Hindlimb muscle (tissue), 1 donor: ENCODE measurements around the gene TIMP3. TPM values are rescaled to one million over a fixed set of nuclear protein-coding genes. Genes with fewer than 3 reads are reported as not detected.
"Not testable (repeated sequence)": the region's sequence is repeated elsewhere in the genome, so short reads cannot be mapped to it uniquely, and the experiment has no call there.

ENCODE experiments used
- DNase-seq: peaks from one replicate; pipeline ENCODE4 v3.0.0-alpha.2; 2013
- polyA plus RNA-seq: library from polyadenylated mRNA; unstranded; fragments of 120-200 nt; gene quantifications from one replicate; pipeline ENCODE4 v1.2.1, GENCODE V29; 2013; ENCODE audit not compliant: insufficient read length

TIMP3 gene
- polyA plus RNA-seq, 1 donor = 127 TPM

DNA sequence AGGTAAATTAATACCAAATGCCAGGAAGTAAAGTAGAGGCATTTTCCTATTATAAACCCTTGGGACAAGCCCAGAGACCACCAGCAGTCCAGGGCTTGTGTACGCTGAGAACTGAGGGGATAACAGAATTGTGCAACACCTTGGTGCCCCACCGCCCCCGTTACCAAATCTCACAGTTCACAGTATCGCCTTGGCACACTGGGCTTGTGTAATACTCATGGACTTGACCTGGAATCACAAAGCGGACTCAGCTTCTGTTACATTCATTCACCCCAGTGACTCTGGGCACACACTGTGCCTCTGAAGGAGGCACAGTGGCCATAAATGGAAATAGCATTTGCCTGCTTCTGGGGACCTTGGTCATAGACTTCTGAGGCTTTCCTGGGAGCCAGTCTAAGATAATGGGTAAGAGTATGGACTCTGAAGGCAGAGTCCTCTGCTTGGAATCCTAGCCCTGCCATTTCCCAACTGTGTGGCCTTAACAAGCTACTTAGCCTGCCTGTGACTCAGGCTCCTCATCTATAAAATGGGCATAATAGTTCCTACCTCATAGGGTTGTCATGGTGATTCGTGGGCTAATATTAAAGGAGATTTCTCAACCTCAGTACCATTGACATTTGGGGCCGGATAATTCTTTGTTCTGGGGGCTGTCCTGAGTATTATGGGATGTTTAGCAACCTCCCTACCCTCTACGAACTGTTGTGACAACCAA, 53.7 kb downstream of the TIMP3 start:
- no peak for DNase-seq

DNA sequence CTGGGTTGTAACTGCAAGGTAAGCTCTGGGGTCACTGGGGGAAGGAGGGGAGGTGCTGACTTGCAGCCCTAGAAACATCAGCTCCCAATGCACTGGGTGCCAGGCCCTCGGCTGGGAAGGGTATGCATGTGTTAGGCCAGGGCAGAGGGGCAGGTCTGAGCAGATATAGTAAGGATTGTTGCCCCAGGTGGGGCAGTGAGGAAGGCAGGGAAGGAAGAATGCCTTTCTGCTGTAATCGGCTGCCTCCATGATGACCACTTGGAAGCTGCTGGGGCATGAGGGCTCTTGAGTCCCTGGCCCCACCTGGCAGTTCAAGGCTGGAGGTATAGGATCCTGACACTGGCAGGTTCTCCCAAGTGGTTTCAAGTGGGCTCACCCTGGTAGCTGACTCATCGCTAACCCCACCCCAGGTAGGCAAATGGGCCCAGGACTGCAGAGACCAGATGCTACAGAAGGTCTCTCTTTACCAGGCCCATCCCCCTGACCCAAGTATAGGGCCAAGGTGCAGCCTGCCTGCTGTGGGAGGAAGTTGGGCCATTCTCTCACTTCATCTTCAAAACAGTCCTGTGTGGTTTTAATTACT, 56.7 kb downstream of the TIMP3 start:
- no peak for DNase-seq

DNA sequence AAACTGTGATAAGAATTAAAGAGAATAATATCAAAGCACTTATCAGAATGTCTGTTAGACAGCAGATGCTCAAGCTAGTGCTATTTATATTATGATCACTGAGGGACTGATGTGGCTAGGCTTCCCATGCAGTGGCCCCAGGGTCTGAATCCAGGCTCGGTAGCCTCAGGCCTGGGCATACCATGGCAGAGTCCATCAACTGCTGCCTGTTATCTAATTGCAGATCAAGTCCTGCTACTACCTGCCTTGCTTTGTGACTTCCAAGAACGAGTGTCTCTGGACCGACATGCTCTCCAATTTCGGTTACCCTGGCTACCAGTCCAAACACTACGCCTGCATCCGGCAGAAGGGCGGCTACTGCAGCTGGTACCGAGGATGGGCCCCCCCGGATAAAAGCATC, 57.5 kb downstream of the TIMP3 start:
- DNase-seq = no peak

DNA sequence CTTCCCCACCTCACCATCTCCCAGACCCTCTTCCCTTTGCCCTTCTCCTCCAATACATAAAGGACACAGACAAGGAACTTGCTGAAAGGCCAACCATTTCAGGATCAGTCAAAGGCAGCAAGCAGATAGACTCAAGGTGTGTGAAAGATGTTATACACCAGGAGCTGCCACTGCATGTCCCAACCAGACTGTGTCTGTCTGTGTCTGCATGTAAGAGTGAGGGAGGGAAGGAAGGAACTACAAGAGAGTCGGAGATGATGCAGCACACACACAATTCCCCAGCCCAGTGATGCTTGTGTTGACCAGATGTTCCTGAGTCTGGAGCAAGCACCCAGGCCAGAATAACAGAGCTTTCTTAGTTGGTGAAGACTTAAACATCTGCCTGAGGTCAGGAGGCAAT, 58.2 kb downstream of the TIMP3 start:
- DNase-seq = no peak

DNA sequence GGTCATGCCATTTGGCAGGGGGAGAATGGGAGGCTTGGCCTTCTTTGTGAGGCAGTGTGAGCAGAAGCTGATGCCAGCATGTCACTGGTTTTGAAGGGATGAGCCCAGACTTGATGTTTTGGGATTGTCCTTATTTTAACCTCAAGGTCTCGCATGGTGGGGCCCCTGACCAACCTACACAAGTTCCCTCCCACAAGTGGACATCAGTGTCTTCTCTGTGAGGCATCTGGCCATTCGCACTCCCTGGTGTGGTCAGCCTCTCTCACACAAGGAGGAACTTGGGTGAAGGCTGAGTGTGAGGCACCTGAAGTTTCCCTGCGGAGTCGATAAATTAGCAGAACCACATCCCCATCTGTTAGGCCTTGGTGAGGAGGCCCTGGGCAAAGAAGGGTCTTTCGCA, 59.8 kb downstream of the TIMP3 start:
- DNase-seq = no peak

DNA sequence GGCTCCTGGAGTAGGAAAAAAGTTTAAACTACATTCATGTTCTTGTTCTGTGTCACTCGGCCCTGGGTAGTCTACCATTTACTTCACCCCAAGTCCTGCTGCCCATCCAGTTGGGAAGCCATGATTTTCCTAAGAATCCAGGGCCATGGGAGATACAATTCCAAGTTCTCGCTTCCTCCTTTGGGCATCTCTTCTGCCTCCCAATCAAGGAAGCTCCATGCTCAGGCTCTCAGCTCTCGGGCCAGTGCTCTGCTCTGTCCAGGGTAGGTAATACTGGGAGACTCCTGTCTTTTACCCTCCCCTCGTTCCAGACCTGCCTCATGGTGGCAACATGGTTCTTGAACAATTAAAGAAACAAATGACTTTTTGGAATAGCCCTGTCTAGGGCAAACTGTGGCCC, 60.6 kb downstream of the TIMP3 start:
- no peak for DNase-seq

DNA sequence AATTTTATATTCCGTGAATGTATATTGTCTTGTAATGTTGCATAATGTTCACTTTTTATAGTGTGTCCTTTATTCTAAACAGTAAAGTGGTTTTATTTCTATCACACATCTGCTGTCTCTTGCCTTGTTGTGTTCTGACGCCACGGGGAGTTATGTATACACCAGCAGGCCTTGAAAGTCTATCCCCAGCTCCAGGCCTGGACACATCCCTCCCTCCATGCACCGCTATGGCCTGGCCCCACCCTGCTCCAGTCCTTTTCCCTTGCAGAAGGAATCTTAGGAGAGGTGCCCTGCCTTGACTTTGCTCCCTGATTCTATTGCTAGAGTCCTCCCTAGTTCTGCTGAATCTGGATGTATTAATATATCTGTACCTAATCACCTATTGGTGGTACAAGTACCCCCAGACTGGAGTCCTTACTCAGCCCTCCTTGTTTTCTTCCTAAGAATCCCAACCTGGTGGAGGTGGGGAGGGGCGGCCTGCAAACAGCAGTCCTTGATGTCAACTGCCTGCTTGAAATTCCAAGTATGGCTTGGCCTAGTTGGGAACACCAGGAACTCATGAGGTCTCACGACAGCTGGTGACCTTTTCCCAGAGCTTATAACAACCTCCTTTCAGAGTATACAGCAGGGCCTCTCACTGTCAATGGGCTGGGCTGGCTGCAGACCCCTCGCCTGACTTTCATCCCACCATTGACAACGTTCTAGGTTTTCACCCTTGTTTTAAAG, 61.6 kb downstream of the TIMP3 start:
- DNase-seq = no peak

DNA sequence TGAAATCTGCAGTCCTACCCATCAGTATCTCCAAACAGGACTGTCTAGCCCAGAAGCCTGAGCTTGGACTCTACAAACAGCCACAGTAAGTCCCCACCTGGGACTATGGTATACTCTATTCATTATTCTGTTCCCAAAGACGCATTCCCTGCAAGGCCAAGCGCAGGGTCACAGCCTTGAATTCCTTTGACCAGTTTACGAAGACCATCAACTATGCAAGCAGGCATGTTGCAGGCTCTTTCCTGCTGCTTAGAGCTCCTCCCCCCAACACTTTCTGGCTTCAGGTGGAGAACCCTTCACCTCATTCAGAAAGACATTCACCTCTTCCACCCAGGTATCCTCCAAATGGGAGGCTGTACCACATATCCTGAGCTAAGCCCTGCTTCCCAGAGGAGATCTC, 62.5 kb downstream of the TIMP3 start:
- DNase-seq = no peak

DNA sequence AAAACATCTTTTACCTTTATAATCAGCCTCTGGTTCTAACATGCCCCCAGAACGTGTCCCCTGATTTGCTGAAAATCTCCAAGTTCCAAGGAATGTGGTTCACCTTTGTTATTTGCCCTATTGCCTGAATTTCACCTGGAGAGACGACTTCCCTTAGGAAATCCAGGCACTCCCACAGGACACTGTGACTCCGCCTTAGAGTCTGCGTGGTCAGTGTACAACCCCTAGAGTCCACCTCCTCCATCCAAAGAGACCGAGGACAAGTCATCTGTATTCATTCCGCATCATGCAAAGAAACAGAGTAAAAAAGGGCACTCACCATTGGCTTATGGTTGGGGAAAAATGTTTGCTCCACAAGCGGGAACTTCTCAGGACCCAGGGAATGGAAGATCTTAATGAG, 63.1 kb downstream of the TIMP3 start:
- no peak for DNase-seq

DNA sequence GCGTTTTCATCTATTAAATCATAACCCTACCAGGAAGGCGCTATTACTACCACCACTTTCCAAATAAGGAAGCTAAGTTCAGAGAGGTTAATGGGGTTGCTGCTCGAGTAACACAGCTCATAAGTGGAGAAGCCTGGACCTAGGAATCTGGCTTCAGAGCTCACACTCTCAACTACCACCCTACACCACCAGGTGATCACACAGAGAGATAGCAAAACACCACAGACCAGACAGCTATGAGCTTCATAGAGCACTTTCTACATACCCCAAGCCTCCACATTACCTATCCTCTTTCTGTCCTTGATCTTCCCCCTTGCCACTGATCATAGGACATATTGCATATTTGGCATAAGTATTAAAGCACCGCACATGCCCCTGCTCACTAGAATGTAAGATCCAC, 65.4 kb downstream of the TIMP3 start:
- no peak for DNase-seq

DNA sequence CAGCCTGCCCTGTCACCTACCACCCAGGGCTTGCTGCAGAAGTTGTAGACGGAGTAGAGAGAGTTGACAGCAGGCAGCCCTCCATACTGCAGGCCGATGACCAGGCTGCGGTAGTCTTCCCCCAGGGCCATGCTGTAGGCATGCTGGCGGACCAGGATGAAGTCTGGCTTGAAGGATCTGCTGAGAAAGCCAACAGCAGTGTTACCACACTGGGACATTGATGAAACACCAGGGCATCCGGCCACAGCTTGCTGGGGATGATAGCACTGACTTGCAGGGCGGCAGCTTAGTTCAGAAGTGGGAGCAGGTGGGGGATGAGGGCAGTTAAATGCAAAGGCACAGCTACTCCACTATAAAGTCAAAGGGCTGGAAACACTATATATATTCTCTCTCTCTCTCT, 67.4 kb downstream of the TIMP3 start:
- DNase-seq = no peak

DNA sequence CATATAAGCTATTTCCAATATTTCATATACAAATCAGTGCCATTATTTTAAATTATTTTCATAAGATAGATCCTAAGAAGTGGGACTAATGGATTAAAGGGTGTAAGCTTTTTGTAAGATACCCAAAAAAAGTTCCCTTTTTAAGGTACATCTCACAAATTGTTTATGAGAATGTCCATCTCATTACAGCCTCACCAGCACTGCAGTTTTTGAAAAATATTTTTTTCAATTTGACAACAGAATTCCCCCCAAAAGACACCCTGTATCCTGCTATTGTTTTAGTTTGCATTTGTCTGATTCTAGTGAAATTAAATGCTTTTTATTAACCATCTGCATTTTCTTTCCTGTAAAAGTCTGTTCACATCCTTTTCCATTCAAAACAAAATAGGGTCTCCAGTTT, 69.0 kb downstream of the TIMP3 start:
- DNase-seq = no peak

DNA sequence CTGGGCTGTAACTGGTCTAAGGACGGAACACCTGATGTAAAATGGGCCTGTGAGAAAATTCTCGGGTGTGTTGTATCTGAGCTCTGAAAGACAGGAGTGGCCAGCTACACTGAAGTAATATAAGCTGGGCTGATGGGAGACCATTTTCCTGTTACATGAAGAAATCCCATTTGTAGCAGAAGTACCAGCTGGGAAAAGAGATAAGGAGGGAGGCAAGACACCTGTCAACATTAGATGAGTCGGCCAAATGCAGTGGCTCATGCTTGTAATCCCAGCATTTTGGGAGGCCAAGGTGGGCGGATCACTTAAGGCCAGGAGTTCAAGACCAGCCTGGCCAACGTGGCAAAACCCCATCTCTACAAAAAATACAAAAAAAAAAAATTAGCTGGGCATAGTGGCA, 72.1 kb downstream of the TIMP3 start:
- DNase-seq = not testable (repeated sequence)

DNA sequence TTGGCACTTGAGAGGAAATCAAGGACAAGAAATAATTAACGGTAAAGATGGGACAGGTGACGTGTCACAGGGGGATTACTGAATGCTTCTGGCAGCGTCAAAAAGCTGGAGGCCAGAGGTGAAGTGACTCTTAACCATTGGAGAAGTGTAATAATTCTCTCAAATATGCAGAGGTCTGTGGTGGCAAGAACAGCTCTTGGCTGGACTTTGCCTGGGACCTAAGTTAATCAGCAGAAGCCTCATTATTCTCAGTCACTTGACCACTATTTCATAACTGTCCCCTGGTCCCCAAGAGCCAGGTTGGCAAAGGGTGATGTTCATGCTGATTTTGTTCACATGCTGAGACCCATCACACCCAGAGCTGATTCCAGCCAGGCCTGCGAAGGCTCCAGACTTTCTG, 72.9 kb downstream of the TIMP3 start:
- DNase-seq = no peak

DNA sequence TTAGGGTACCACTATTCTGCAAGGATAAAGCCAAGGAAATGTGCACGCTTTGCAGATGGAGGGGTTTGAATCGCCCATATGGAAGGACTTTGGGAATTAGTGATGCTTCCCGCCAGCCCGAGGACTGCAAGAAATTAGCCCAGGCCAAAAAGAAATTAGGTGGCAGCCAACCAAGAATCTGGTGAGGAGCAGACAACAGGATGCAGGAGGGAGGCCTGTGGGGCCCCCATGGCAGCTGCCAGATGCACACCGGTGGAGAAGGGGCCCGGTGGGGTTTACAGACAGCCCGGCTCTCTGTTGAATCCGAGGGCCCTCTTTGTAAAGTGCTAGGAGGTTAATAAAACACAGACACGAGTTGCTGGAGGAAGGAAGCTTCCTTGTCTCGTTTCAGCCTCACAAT, 73.5 kb downstream of the TIMP3 start:
- peak; percentile 56 for DNase-seq

DNA sequence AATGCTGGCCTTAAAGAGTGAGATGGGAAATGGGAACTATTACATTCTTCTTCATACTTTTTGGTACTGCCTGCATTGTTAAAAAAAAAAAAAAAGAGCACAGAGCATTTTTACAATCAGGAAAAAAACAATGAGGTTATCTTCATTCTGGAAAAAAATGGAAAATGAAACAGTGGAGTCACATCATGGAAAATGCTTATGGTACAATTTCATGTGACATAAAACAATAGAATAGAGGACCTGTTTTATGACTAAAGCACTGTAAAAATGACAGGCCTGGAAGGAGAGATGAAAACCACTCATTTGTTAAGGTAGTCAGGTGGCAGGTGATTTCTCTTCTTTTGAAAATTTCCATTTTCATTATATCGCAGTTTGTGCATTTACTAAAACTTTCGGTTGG, 75.0 kb downstream of the TIMP3 start:
- no peak for DNase-seq

DNA sequence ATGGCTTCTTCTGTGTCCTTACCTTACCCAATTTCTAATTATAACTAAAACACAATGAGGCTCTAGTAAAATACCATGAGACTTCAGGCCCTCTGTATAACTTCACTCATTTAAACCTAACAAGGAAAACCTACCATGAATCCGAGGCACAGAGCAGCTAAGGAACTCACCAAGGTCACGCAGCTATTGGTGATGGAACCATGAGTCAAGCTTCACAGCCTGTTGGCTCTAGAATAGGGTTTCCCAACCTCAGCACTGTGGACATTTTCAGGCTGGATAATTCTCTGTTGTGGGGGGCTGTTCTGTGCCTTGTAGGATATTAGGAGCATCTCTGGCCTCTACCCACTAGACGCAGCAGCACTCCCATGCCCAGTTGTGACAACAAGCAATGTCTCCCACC, 75.7 kb downstream of the TIMP3 start:
- no peak for DNase-seq

DNA sequence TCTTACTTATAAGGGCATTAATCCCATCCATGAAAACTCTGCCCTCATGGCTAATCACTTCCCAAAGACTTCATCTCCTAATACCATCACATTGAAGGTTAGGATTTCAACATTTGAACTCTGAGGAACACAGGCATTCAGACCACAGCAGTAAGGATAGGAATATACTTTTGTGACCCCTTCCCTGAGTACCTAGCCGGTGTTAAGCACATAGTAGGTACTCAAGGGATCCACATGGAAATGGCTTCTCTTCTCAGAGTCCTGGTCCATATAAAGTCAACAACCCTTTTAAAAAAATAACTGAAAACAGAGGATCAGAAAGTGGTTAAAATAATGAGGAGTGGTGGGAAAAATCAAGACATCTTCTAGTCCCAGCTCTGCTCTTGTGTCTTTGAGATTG, 78.0 kb downstream of the TIMP3 start:
- no peak for DNase-seq

DNA sequence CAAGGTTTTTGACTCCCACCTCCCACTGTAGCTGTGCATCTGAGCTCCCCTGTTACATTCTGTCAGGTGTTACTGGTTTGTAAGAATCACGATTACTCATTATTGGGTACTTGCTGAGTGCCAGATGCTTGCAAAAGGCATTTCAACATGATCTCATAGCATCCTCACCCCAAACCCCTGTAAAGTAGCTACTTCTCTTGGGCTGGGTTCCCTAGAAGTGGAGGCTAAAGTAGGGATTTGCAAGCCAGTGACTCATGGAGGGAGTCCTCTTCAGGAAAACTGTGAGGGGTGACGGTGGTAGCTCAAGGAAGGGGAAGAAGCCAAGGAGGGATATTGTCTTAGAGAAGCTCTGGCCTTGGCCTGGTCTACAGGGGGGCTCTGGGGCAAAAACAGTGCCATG, 78.6 kb downstream of the TIMP3 start:
- DNase-seq = no peak

DNA sequence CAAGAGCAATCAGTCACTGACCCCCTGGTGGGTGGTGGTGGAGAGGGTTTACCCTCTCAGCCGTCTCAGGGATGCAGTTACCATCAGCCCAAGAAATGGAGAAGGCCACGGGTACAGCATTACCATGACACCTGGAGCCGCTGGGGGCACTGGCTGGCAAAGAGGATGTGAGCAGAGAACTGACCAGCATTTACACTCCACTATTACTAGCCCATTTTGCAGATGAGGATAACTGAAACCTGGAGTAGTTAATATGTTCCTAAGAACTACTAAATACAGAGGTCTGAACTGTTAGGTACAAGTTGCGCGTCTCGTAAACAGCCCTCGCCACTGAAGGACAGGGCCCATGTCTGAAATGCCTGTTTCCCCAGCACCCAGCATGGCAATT, 79.0 kb downstream of the TIMP3 start:
- no peak for DNase-seq

DNA sequence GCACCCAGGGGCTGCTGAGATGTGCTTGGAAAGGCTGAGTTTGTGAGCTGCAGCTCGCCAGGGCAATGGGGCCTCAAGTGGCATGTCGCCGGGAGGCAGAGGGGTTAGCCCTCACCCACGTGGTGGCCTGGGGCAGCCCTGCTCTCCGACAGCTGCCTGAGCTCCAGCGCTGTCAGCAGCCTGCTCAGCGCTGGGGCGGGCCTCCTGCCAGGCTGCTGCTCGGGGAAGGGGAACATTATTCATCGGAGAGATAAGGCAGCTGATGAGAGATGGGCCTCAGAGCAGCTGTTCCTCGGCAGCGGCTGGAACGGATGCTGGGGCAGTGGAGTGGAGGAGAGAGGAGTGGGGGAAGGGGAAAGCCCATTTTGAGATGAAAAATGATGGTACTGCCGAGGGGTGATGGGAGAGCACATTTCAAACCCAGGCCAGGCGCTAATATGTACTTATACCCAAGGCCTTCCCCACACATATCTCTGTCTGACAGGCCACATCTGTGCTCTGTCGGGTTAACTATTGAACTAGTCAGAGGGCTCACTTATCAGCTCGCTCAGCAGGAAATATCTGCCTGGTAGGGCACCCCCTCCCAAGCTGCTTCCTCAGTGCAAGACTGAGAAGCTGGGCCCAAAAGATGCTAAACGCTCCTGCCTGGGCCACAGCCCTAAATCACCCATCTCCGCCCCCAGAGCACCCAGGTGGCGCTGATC, 79.5 kb downstream of the TIMP3 start:
- DNase-seq = peak; percentile 66

DNA sequence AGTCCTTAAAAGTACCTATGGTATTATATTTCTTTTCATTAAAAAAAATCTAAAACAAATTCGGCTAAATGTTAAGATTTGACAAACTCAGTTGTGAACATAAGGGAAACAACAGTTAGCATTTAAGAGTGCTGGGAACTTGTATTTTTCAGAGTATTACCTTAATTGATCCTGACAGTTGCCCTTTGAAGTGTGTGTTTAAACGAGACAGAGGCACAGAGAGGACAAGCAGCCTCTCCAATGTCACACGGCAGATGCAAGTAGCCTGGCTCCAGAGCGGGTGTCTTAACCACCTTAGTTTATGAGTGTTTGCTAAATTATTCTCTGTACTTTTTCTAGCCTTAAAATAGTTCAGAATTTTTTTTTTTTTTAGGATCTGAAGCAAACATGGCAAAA, 80.9 kb downstream of the TIMP3 start:
- no peak for DNase-seq

DNA sequence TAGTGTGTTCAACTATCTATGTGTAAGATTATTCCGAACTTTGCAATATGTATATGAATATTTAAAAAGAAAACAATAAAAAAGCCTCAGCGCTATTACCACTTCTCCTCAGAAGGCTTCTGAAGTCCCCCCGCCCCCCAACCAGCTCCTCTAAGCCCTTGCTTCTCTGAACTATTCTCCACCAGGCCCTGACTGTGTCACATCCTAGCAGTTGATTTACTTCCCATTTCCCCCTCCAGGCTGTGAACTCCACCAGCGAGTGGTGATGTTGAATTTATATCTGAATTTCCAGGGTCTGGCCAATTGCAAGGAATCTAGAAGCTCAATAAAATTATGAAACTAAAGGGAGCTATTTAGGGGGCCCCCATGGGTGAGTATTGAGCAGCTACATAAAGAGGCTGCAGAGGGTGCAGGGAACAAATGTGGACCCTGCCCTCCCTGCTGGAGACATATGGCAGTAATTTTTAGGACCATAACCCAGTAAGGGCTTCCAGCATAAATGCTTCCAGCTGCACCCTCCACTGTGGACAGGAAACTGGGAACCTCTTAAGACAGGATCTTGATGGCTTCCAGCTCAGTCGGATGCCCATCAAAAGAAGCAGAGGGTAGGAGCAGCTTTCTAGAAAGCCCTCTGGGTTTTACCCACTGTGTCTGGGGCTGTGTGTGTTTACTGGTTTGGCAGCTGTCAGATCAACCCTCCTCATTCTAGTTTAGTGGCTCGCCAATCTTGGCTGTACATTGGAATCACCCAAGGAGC, 81.4 kb downstream of the TIMP3 start:
- DNase-seq = no peak
